Psoas muscle (tissue), 8 donors: Measurements from ENCODE around the gene DPEP1. TPM values are rescaled to one million over a fixed set of nuclear protein-coding genes. Genes with fewer than 3 reads are reported as not detected.

Experiments used
- ATAC-seq, 4 donors: fragments of 200-7000 bp; cut with Tn5 transposase; one replicate each; pipeline ENCODE4 v1.9.1; 2020; ENCODE audit warnings: moderate library complexity in 3 of 4, mild to moderate bottlenecking in 2 of 4
- DNase-seq, 2 donors: peaks; one replicate each; pipeline ENCODE4 v3.0.0-alpha.2; 2020
- H3K27ac ChIP-seq: fragments of 200-600 bp; one replicate; pipeline ENCODE4 v1.8.0; 2022
- H3K27me3 ChIP-seq, 3 donors: fragments of 200-600 bp in 1 of 3; one replicate each; pipeline versions ENCODE4 v1.6.1 to v1.8.0; 2013 to 2022; ENCODE audit warnings: low read length in 2 of 3, mild to moderate bottlenecking in 2 of 3, moderate library complexity in 1 of 3; ENCODE audit not compliant: insufficient read depth in 3 of 3
- H3K36me3 ChIP-seq, 2 donors: fragments of 200-600 bp in 1 of 2; one replicate each; pipeline versions ENCODE4 v1.6.1 to v1.8.0; 2013 to 2022; ENCODE audit warnings: low read depth in 1 of 2, mild to moderate bottlenecking in 1 of 2, moderate library complexity in 1 of 2; ENCODE audit not compliant: insufficient read depth in 1 of 2
- H3K4me1 ChIP-seq: fragments of 200-600 bp; one replicate; pipeline ENCODE4 v1.8.0; 2022
- H3K4me3 ChIP-seq: fragments of 200-600 bp; one replicate; pipeline ENCODE4 v1.8.0; 2022; ENCODE audit warnings: mild to moderate bottlenecking
- H3K9me3 ChIP-seq: fragments of 200-600 bp; one replicate; pipeline ENCODE4 v1.8.0; 2022
- WGBS, 3 donors: extraction: QIAGEN DNeasy Blood & Tissue Kit; methylation state at CpG; one replicate each; pipeline versions ENCODE4 v1.1.6 to v1.1.7; 2013; 5-methylcytosine and 5-hydroxymethylcytosine counted together
- intact Hi-C, 2 donors: fragments of 100-400 bp; cut with DNase I; formaldehyde crosslinking; loops; one replicate each; pipeline versions ENCODE4 v1.11.0 to v1.14.2; 2022
- polyA plus RNA-seq, 3 donors: library from polyadenylated mRNA; stranded (reverse); fragments of 200-250 nt; gene quantifications; one replicate each; pipeline ENCODE4 v1.2.3, GENCODE V29; 2013
- total RNA-seq, 4 donors: library from RNA; stranded (reverse); fragmentation: NEBNext Ultra II Directional in 2 of 4; extraction: Animal tissue kit (Norgen Biotek cat#: 25700) in 2 of 4; gene quantifications; one replicate each; pipeline versions ENCODE4 v1.2.1 to v1.2.4, GENCODE V29; 2021 to 2023
- TF ChIP-seq, protein P1 (sequence below): fragments of 200-600 bp; IDR thresholded peaks from one replicate; pipeline ENCODE4 v1.8.0; 2022; ENCODE audit warnings: antibody characterized with exemption
- donor health status: healthy with polysubstance abuse.
- donor health status: DM: no; HTN: no; CAD: no; lungs with moderate emphysema.
- donor health status: Bipolar disorder and iron deficiency.
- donor health status: healthy.
- donor health status: DM: yes; HTN: yes; CAD: no.
- donor health status: DM: no; HTN: no; CAD: no.
- donor health status: DM: no; HTN: no; CAD: no.
- donor health status: DM: yes; HTN: yes; CAD: no.

Gene DPEP1
- total and polyA plus RNA-seq, 7 donors, result 0.04 to 0.16 TPM; not detected in 5

DNA sequence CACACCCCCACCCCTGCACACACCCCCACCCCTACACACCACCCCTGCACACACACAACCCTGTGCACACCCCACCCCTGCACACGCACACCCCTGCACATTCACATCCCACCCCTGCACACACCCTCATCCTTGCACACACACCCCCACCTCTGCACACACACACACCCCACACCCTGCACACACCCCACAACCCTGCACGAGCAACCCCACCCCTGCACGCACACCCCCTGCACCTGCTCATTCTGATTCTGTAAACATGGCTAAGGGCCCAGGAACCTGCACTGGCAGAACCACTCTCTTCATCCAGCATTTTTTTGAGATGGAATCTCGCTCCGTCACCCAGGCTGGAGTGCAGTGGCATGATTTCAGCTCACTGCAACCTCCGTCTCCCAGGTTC lies 25.9 kb downstream of the DPEP1 start:
- 79 to 86% (median 84%) methylated on average over 6 of the region's 6 CpGs for WGBS, 3 donors
- H3K4me3 ChIP-seq, result no peak overlapping the region
- intact Hi-C loops, result loop anchor here in 1 of 2 donors (10.0 kb wide), 1 partner anchor 65 kb away; the partner anchor contains the start of gene CPNE7
- no peak overlapping the region for H3K27ac ChIP-seq
- no peaks in the 10 kb centered on the region for H3K36me3 ChIP-seq
- ATAC-seq, result no peak
- H3K4me1 ChIP-seq, result no peaks in the 10 kb centered on the region
- TF ChIP-seq, protein P1, sequence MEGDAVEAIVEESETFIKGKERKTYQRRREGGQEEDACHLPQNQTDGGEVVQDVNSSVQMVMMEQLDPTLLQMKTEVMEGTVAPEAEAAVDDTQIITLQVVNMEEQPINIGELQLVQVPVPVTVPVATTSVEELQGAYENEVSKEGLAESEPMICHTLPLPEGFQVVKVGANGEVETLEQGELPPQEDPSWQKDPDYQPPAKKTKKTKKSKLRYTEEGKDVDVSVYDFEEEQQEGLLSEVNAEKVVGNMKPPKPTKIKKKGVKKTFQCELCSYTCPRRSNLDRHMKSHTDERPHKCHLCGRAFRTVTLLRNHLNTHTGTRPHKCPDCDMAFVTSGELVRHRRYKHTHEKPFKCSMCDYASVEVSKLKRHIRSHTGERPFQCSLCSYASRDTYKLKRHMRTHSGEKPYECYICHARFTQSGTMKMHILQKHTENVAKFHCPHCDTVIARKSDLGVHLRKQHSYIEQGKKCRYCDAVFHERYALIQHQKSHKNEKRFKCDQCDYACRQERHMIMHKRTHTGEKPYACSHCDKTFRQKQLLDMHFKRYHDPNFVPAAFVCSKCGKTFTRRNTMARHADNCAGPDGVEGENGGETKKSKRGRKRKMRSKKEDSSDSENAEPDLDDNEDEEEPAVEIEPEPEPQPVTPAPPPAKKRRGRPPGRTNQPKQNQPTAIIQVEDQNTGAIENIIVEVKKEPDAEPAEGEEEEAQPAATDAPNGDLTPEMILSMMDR, result no peak
- DNase-seq, result no peak
- no peaks in the 10 kb centered on the region for H3K9me3 ChIP-seq
- H3K27me3 ChIP-seq, result peaks cover 0 to 2% (median 0%) of the 10 kb centered on the region in 3 donors

DNA sequence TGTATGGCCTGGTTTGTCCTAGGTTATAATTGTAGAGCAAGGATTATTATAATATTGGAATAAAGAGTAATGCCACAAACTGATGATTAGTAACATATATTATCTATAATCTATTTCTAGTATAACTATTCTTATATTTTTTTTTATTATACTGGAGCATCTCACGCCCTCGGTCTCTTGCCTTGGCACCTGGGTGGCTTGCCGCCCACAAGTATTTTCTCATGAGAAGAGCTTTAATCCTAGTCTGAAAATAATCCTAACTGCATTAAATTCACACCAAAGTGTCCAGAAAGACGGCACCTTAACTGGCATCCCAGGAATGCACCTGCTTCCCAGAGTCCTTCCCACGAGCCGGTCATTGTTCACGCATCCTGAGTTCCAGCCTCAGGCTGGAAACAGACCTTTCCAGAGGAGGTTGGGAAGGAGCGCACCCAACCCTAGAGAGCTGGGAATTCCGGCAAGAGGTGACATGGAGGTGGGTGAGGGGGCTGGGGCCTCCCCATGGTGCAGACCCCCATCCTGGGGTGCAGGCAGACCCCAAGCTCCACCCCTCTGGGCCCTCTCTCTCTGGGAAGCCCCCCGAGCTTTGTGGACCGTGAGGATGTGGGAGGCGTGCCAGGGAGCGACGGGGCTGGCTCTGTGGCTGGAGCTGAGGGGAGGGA lies 28.1 kb downstream of the DPEP1 start:
- TF ChIP-seq, protein P1, result no peak
- no peak for ATAC-seq
- no peak for DNase-seq
- no peaks in the 10 kb centered on the region for H3K4me1 ChIP-seq
- peaks cover 3 to 21% of the 10 kb centered on the region in 2 donors for H3K36me3 ChIP-seq
- intact Hi-C loops, result no loop called here
- peaks cover 0 to 2% (median 0%) of the 10 kb centered on the region in 3 donors for H3K27me3 ChIP-seq
- WGBS, 3 donors, result 25 to 37% (median 28%) methylated on average over 14 of the region's 14 CpGs
- no peaks in the 10 kb centered on the region for H3K9me3 ChIP-seq
- H3K27ac ChIP-seq, result no peak overlapping the region
- no peak overlapping the region for H3K4me3 ChIP-seq

DNA sequence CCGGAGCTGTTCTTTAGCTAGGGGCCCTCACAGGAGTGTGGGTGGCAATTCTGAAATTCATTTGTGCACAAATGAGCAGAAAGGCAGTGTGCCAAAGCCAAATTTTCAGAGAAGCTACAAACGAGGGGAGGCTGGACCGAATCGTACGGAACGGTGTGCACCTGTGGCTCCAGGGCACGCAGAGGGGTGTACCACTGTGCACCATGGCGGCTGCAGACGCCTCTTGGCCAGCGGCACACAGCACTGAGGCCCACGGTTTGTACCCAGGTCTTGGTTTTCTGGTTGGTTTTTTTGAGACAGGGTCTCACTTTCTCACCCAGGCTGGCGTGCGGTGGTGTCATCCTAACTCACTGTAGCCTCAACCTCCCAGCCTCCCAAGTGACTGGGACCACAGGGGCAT lies 29.1 kb downstream of the DPEP1 start:
- DNase-seq, result no peak
- intact Hi-C loops, result no loop called here
- no peak for ATAC-seq
- Histone ChIP-seq H3K36me3 (peaks cover 6 to 30% of the 10 kb centered on the region in 2 donors), H3K27ac (no peak overlapping the region), H3K4me1 (no peaks in the 10 kb centered on the region), H3K27me3 (peaks cover 0 to 2% (median 0%) of the 10 kb centered on the region in 3 donors), H3K4me3 (no peak overlapping the region), H3K9me3 (no peaks in the 10 kb centered on the region)
- TF ChIP-seq, protein P1, result no peak
- 63 to 71% (median 67%) methylated on average over 13 of the region's 13 CpGs for WGBS, 3 donors

DNA sequence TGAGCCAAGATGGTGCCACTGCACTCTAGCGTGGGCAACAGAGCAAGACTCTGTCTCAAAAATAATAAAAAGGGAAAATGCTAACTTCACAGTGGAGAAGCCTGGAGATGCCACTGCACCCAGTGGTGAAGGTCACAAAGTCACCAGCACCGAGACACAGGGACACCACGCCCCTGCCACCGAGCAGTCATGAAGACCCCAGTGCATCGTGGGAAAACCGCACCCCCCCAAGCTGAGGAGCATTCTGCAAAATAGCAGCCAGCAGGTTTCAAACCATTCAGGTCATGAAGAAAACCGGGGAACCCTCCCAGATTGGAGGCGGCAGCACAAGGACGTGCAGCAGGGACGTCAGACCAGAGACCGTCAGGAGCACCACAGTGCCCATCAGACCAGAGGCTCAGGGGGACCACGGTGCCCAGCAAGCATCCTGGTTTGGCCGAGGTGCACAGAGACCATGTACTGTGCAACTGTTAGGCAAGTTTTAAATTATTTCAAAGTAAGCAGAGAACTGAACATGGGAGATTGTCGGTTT lies 30.4 kb downstream of the DPEP1 start:
- Histone ChIP-seq H3K36me3 (peaks cover 6 to 30% of the 10 kb centered on the region in 2 donors), H3K27ac (no peak overlapping the region), H3K27me3 (peaks cover 0 to 2% (median 0%) of the 10 kb centered on the region in 3 donors), H3K4me1 (no peaks in the 10 kb centered on the region), H3K4me3 (no peak overlapping the region), H3K9me3 (no peaks in the 10 kb centered on the region)
- DNase-seq (no peak), ATAC-seq (no peak)
- intact Hi-C loops, result no loop called here
- WGBS, 3 donors, result 64 to 76% (median 65%) methylated on average over 14 of the region's 14 CpGs
- TF ChIP-seq, protein P1, result no peak
